Fibroblast of villous mesenchyme (primary cell): ENCODE data around the gene PPP3CA. TPM values are rescaled to one million over a fixed set of nuclear protein-coding genes. Genes with fewer than 3 reads are reported as not detected.

ENCODE experiments used
- DNase-seq: peaks from one replicate; pipeline ENCODE4 v3.0.0-alpha.2; 2010; ENCODE audit warnings: low read depth
- H3K4me3 ChIP-seq: 2 replicates; pipeline ENCODE4 v1.5.1; 2011; ENCODE audit warnings: low read depth, mild to moderate bottlenecking, low read length
- total RNA-seq: library from RNA; depleted of rRNA; stranded (reverse); fragments of >200 nt; gene quantifications from 2 replicates; pipeline ENCODE4 v1.2.3, GENCODE V29; 2012
- TF ChIP-seq, protein P1 (sequence below): IDR thresholded peaks from 2 replicates; pipeline ENCODE4 v1.5.1; 2012; ENCODE audit warnings: low read depth, mild to moderate bottlenecking, low read length; ENCODE audit not compliant: insufficient read depth

PPP3CA gene
- total RNA-seq, 1 donor = 47.9 TPM

DNA sequence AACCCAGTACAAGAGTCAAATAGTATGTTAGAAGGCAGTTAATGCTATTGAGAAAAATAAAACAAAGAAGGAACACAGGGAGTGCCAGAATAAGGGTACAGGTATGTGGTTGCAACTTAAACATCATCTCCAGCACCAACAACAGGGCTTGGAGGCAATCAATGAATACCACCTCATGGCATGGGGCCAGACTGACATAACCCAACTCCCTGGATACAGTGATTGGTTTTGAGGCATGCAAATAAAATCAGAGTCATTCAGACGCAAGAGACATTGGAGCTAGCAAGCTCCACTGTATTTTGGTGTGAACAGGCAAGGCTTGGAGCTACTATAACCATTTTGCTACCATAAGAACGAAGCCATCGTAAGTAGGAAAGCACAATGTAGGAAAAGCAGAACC, 56.7 kb downstream of the PPP3CA start:
- DNase-seq = no peak
- TF ChIP-seq, protein P1, sequence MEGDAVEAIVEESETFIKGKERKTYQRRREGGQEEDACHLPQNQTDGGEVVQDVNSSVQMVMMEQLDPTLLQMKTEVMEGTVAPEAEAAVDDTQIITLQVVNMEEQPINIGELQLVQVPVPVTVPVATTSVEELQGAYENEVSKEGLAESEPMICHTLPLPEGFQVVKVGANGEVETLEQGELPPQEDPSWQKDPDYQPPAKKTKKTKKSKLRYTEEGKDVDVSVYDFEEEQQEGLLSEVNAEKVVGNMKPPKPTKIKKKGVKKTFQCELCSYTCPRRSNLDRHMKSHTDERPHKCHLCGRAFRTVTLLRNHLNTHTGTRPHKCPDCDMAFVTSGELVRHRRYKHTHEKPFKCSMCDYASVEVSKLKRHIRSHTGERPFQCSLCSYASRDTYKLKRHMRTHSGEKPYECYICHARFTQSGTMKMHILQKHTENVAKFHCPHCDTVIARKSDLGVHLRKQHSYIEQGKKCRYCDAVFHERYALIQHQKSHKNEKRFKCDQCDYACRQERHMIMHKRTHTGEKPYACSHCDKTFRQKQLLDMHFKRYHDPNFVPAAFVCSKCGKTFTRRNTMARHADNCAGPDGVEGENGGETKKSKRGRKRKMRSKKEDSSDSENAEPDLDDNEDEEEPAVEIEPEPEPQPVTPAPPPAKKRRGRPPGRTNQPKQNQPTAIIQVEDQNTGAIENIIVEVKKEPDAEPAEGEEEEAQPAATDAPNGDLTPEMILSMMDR = no peak

DNA sequence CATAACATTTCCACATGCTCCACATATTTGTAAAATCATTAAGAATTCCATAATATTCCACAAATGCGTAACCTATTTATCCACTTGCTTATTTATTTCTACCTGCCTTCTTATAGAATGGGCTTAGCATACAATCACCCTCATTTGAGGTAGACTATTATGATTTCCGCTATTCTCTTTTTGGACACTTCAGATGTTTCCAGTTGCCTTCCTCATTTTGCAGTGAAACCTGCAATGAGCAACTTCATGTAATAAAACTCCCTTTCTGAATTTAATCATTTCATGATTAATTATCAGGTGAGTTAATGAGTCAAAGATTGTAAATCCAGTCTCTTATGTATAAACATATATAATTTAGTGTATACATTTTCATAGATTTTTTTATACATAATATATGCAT, 58.0 kb downstream of the PPP3CA start:
- TF ChIP-seq, protein P1 = no peak
- no peak for DNase-seq
- H3K4me3 ChIP-seq = no peak overlapping the region

More for the DNA sequence above, 56.7 kb downstream of the PPP3CA start:
- no peak overlapping the region for H3K4me3 ChIP-seq

DNA sequence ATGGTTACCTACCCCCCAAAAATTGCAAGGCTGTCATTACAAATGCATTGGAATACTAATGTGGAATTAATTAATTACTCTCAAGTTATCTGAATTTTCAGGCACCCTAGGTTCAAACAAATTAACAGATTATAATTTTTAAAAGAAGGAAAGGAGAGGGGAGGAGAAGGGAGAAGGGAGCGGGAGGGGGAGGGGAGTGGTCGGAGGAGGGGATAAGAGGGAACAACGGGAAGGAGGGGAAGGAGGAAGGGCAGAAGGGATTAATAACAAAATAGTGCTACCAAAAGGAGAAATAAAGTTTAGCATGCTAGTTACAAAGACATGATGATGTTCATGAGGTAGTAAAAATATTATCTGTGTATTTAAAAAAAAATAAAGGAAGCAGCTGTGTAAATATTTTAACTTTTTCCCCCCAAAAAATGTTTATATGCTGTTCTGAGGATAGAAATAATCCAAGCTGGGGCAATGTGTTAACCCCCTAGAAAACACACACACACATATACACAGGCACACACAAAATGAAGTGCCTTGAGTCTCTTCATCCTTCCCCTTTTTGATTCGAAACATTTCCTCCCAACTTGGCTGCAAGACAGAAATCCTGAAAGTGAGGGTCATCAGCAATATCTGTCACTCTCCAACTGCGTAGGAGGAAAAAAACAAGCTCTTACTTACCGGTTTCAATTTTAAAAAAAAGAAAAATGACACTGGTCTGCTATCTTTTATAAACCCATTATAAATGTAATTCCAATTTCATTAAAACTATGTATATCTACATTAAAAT, 58.8 kb downstream of the PPP3CA start:
- DNase-seq = peak; percentile 33
- TF ChIP-seq, protein P1 = no peak
- no peak overlapping the region for H3K4me3 ChIP-seq

DNA sequence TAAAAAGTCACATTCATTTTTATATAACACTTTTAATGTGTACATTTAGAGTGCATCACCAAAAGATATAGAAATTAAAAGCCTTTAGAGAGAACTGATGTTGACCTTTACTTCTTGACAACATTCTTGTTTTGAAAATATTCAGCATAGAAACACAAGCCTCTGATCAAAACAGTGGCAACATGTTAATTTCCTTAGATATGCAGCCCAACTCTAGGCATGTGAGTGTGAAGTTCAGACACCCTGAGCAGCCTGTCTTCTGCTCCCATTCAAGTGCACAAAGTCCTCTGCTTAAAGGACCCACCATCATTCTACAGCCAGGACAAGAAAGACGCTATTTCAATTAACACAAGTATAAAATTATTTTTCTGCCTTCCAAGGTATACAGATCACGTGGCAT, 60.0 kb downstream of the PPP3CA start:
- TF ChIP-seq, protein P1 = no peak
- DNase-seq = no peak

DNA sequence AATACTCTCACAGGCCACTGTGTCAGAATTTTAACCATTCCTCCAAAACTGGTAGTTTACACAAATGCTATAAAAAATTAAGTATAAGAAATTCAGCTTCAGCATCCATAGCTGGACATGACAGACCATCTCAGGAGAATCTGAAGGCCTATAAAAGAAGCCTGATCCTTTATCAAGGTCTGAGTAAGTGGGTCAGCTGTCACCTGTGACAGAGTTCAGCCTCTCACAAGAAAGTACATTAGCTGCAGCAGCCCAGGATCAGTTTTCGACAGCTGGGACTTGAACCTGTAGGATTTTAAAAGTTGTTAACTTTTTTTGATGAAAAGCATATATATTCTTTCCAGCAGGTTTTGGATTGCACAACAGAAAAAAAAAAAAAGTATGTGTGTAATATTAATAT, 60.7 kb downstream of the PPP3CA start:
- no peak for DNase-seq
- no peak overlapping the region for H3K4me3 ChIP-seq
- TF ChIP-seq, protein P1 = no peak

More for the DNA sequence above, 60.0 kb downstream of the PPP3CA start:
- no peak overlapping the region for H3K4me3 ChIP-seq

DNA sequence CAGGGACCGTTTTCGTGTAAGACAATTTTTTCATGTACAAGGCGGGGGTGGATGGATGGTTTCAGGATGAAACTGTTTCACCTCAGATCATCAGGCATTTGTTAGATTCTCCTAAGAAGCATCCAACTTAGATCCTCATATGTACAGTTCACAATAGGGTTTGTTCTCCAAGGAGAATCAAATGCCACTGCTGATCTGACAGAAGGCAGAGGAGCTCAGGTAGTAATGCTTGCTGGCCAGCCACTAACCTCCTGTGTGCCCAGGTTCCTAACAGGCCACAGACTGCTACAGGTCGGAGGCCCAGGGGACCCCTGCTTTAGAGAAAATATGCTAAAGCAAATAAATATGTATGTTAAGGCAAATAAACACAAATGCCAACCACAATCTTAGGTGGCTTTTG, 61.3 kb downstream of the PPP3CA start:
- no peak for DNase-seq
- TF ChIP-seq, protein P1 = no peak
- no peak overlapping the region for H3K4me3 ChIP-seq

DNA sequence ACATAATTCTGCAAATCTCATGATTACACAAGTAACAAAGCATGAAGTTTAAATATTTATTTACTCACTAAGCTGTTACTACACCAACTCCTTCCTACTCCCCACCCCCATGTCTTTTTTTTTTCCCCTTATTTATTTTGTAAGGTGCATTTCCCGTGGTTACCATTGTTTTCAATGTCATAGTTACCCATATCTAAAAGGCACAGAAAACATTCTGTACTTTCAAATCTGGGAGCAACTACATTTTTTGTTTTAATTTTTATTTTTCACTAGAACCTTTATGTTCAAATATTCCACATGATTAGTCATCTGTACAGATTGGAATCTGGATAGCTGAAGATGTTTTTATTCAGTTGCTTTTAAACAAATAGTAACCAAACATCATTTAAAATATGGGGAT, 62.8 kb downstream of the PPP3CA start:
- H3K4me3 ChIP-seq = no peak overlapping the region
- TF ChIP-seq, protein P1 = no peak
- peak; percentile 51 for DNase-seq
